Measurements from ENCODE around the gene BICRA.

- TF ChIP-seq POLR2A (IDR thresholded peaks at IDR 0.05; ENCODE audit: low read depth, low read length) (no peak), POLR2AphosphoS5 (IDR thresholded peaks at IDR 0.05; ENCODE audit: low read depth, low read length) (no peak), TAF1 (IDR thresholded peaks at IDR 0.05; ENCODE audit: low read depth, low read length) (no peak)
These were observed 133.7 kb downstream of the BICRA start for GRCh38 chr19:47742634-47743033.
